Measurements from ENCODE around the gene CDKL1.

The CDKL1 gene

GRCh38 chr14:50312734-50313054, 84.0 kb downstream of the CDKL1 start:
- TF ChIP-seq, protein P1, sequence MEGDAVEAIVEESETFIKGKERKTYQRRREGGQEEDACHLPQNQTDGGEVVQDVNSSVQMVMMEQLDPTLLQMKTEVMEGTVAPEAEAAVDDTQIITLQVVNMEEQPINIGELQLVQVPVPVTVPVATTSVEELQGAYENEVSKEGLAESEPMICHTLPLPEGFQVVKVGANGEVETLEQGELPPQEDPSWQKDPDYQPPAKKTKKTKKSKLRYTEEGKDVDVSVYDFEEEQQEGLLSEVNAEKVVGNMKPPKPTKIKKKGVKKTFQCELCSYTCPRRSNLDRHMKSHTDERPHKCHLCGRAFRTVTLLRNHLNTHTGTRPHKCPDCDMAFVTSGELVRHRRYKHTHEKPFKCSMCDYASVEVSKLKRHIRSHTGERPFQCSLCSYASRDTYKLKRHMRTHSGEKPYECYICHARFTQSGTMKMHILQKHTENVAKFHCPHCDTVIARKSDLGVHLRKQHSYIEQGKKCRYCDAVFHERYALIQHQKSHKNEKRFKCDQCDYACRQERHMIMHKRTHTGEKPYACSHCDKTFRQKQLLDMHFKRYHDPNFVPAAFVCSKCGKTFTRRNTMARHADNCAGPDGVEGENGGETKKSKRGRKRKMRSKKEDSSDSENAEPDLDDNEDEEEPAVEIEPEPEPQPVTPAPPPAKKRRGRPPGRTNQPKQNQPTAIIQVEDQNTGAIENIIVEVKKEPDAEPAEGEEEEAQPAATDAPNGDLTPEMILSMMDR (conservative IDR thresholded peaks at IDR 0.05; ENCODE audit: low read length): no peak
- no peak for DNase-seq (ENCODE audit: low read depth)
- peak overlapping the region; percentile 85 for H3K4me3 ChIP-seq (ENCODE audit: low read length)

DNA sequence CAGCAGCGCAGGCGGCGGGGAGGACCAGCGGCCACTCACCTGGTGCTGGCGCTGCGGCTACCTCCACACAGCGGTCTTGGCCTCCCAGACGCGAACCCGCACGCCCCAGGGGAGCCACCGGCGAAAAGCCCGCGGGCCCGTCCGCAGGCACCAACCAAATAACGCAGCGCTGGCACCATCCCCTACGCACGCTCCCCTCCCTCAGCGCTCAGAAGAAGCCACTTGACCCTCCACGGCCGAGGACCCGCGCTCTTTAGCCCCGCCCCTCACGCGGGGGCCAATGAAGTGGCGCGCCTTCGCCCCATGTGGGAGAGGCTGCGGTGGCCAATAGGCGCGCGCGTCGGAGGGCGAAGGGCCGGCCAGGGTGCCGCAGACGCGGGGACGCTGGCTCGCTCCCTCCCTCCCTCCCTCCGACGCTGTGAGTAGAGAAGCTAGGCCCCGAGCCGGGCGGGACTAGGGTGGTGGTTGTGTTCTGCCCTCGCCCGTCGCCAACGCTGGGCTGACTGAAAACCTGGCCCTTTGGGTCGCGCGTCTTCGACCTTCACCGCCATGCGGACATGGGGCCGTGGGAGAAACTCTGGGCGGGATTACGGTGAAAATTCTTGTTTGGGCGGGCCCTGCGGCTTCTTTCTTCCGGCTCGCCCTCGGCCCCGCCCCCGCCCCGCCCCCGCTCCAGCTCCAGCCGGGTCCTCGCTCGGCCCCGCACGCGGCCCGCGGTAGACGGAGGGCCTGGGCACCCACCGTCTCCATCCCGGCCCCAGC, 84.5 kb downstream of the CDKL1 start, which contains the start of the genes DMAC2L and L2HGDH:
TSS of gene DMAC2L (plus strand) at position 353 of the 762 bp plus-strand sequence. CDS start 9,164 bp downstream, outside the sequence.
TSS of gene L2HGDH (minus strand) at position 258 of the 762 bp plus-strand sequence. CDS start at position 179, 79 bp downstream.
- TF ChIP-seq, protein P1 (conservative IDR thresholded peaks at IDR 0.05; ENCODE audit: low read length): no peak
- peak; percentile 87 for DNase-seq (ENCODE audit: low read depth)
- peak within 1 kb of the TSS; percentile 85 for H3K4me3 ChIP-seq (ENCODE audit: low read length)

DNA sequence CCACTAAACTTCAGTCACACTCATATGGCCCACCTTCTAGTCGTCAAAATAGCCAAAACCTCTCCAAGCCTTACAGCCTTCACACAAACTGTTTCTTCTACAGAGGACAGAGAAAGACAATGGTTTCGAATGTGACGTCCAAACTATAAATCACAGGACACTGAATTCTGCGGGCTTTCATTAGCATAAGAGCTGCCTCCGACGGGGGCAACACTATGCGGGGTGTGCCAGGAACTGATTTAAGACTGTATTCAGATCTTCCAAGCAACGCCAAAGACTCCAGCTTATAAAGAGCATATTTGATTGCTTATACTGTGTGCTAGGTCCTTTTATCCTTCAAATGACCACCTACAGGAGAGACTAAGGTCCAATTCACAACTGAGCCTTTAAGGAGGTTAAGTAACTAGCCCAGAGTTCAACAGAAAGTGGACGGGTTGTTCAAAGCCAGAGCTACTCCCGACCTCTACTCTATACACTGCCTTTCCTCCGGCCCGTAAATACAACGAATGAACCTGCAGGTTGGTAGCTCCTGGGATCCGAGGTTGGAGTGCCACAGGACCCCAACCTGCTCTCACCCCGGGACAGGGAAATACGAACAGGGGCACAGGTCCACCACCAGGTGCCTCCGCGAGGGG, 85.2 kb downstream of the CDKL1 start:
- peak overlapping the region; percentile 85 for H3K4me3 ChIP-seq (ENCODE audit: low read length)
- no peak for DNase-seq (ENCODE audit: low read depth)
- TF ChIP-seq, protein P1 (conservative IDR thresholded peaks at IDR 0.05; ENCODE audit: low read length): peak; percentile 31

GRCh38 chr14:50310445-50310844, 86.2 kb downstream of the CDKL1 start:
- TF ChIP-seq, protein P1 (conservative IDR thresholded peaks at IDR 0.05; ENCODE audit: low read length): no peak
- no peak overlapping the region for H3K4me3 ChIP-seq (ENCODE audit: low read length)
- DNase-seq (ENCODE audit: low read depth): no peak

DNA sequence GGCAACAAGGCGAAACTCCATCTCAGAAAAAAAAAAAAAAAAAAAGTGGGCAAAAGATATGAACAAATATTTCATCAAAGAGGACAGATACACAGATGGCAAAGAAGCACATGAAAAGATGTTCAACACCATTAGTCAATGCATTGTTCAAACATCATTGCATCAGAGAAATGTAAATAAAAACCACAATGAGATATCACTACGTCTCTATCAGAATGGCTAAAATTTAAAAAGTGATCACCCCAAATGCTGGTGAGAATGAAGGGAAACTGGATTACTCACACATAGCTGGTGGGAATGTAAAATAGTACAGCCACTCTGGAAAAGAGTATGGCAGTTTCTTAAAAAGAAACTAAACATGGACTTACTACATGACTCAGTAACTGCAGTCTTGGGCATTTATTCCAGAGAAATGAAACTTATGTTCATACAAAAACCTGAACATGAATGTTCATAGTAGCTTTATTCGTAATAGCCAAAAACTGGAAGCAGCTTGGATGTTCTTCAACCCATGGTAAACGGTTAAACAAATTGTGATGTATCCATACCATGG, 88.2 kb downstream of the CDKL1 start:
- TF ChIP-seq, protein P1 (conservative IDR thresholded peaks at IDR 0.05; ENCODE audit: low read length): no peak
- no peak for DNase-seq (ENCODE audit: low read depth)
- no peak overlapping the region for H3K4me3 ChIP-seq (ENCODE audit: low read length)

GRCh38 chr14:50303744-50304471, 92.8 kb downstream of the CDKL1 start:
- TF ChIP-seq, protein P1 (conservative IDR thresholded peaks at IDR 0.05; ENCODE audit: low read length): no peak
- DNase-seq (ENCODE audit: low read depth): peak; percentile 48
- H3K4me3 ChIP-seq (ENCODE audit: low read length): no peak overlapping the region

Measured in AG10803 (cell line).